Tibial artery (tissue), 4 donors: ENCODE data around the gene FHOD1.

Experiments
- DNase-seq, 2 donors: peaks; one replicate each; pipeline ENCODE4 v3.0.0-alpha.2; 2019
- H3K27ac ChIP-seq, 2 donors: fragments of 200-600 bp; sonication (generic) in 1 of 2; 1 replicate in 1 of 2; 2 replicates in 1 of 2; pipeline ENCODE4 v1.5.1; 2018 to 2019; ENCODE audit warnings: mild to moderate bottlenecking in 1 of 2
- H3K27me3 ChIP-seq, 2 donors: fragments of 200-600 bp; sonication (generic) in 1 of 2; one replicate each; pipeline versions ENCODE4 v1.5.1 to v1.6.0; 2016 to 2019
- H3K36me3 ChIP-seq, 3 donors: fragments of 200-600 bp; sonication (generic) in 2 of 3; one replicate each; pipeline ENCODE4 v1.5.1; 2016 to 2019; ENCODE audit warnings: mild to moderate bottlenecking in 2 of 3
- H3K4me1 ChIP-seq, 4 donors: fragments of 200-600 bp; sonication (generic) in 2 of 4; 1 replicate in 3 of 4; 2 replicates in 1 of 4; pipeline ENCODE4 v1.5.1; 2016 to 2019
- H3K4me3 ChIP-seq, 2 donors: fragments of 200-600 bp; sonication (generic) in 1 of 2; 1 replicate in 1 of 2; 2 replicates in 1 of 2; pipeline ENCODE4 v1.5.1; 2018 to 2019; ENCODE audit warnings: mild to moderate bottlenecking in 2 of 2
- H3K9me3 ChIP-seq, 3 donors: fragments of 200-600 bp; sonication (generic) in 1 of 3; one replicate each; pipeline ENCODE4 v1.5.1; 2016 to 2019
- CTCF ChIP-seq, 2 experiments: fragments of 200-600 bp in 1 of 2; fragments of 450-650 bp in 1 of 2; IDR thresholded peaks; one replicate each; pipeline ENCODE4 v1.5.1; 2017 to 2019; ENCODE audit warnings: antibody characterized with exemption in 2 of 2, mild to moderate bottlenecking in 1 of 2, moderate library complexity in 1 of 2
- intact Hi-C: fragments of 100-400 bp; cut with DNase I; formaldehyde crosslinking; loops from one replicate; pipeline ENCODE4 v1.15.0; 2023; ENCODE audit warnings: low total_unique reads

FHOD1 gene

GRCh38 chr16:67204076-67204475 lies 43.2 kb downstream of the FHOD1 start:
- Histone ChIP-seq H3K27me3 (no peaks in the 10 kb centered on the region), H3K4me1 (peaks cover 0 to 9% (median 0%) of the 10 kb centered on the region in 4 donors), H3K27ac (no peak overlapping the region), H3K9me3 (no peaks in the 10 kb centered on the region), H3K36me3 (peaks cover 4 to 63% (median 23%) of the 10 kb centered on the region in 3 donors), H3K4me3 (no peak overlapping the region)
- no peak for DNase-seq
- no peak for TF ChIP-seq CTCF (IDR thresholded peaks at IDR 0.05)
- intact Hi-C loops = no loop called here

- H3K36me3 ChIP-seq = peaks cover 7 to 69% (median 25%) of the 10 kb centered on the region in 3 donors
- H3K27ac ChIP-seq = no peak overlapping the region
- DNase-seq = no peak
- H3K4me3 ChIP-seq = no peak overlapping the region
- peaks cover 0 to 19% (median 3%) of the 10 kb centered on the region in 4 donors for H3K4me1 ChIP-seq
- H3K27me3 ChIP-seq = no peaks in the 10 kb centered on the region
- no peaks in the 10 kb centered on the region for H3K9me3 ChIP-seq
- no peak for TF ChIP-seq CTCF (IDR thresholded peaks at IDR 0.05)
- intact Hi-C loops = no loop called here
Observed at GRCh38 chr16:67202956-67203493, 44.3 kb downstream of the FHOD1 start.

GRCh38 chr16:67202426-67202825 lies 44.9 kb downstream of the FHOD1 start:
- DNase-seq = no peak
- peaks cover 0 to 21% (median 4%) of the 10 kb centered on the region in 4 donors for H3K4me1 ChIP-seq
- intact Hi-C loops = no loop called here
- H3K4me3 ChIP-seq = no peak overlapping the region
- H3K27me3 ChIP-seq = no peaks in the 10 kb centered on the region
- no peak overlapping the region for H3K27ac ChIP-seq
- TF ChIP-seq CTCF (IDR thresholded peaks at IDR 0.05) = no peak
- no peaks in the 10 kb centered on the region for H3K9me3 ChIP-seq
- H3K36me3 ChIP-seq = peaks cover 13 to 69% (median 31%) of the 10 kb centered on the region in 3 donors

GRCh38 chr16:67201411-67202345 lies 45.6 kb downstream of the FHOD1 start:
- TF ChIP-seq CTCF (IDR thresholded peaks at IDR 0.05) = no peak
- no peak for DNase-seq
- Histone ChIP-seq H3K4me3 (no peak overlapping the region), H3K9me3 (no peaks in the 10 kb centered on the region), H3K4me1 (peaks cover 0 to 21% (median 4%) of the 10 kb centered on the region in 4 donors), H3K27me3 (no peaks in the 10 kb centered on the region), H3K27ac (no peak overlapping the region), H3K36me3 (peaks cover 21 to 73% (median 38%) of the 10 kb centered on the region in 3 donors)
- intact Hi-C loops = no loop called here

GRCh38 chr16:67200491-67200890 lies 46.8 kb downstream of the FHOD1 start:
- intact Hi-C loops = no loop called here
- Histone ChIP-seq H3K9me3 (no peaks in the 10 kb centered on the region), H3K27ac (no peak overlapping the region), H3K27me3 (no peaks in the 10 kb centered on the region), H3K36me3 (peaks cover 33 to 75% (median 50%) of the 10 kb centered on the region in 3 donors), H3K4me3 (no peak overlapping the region), H3K4me1 (peaks cover 0 to 21% (median 4%) of the 10 kb centered on the region in 4 donors)
- TF ChIP-seq CTCF (IDR thresholded peaks at IDR 0.05) = no peak
- no peak for DNase-seq
